ENCODE results near the gene POLR3GL.

Gene POLR3GL

DNA sequence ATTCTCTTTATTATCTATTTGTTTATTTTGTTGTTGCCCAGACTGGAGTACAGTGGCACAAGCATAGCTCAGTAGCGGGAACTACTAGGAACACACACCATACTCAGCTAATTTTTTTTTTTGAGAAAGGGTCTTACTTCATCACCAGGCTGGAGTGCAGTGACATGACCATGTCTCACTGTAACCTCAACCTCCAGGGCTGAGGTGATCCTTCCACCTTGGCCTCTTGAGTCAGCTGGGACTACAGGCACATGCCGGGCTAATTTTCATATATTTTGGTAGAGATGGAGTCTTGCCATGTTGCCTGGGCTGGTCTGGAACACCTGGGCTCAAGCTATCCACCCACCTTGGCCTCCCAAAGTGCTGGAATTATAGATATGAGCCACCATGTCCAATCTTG, 37.2 kb downstream of the POLR3GL start:
- H3K4me3 ChIP-seq (ENCODE audit: low read depth, low read length), result no peak overlapping the region
- TF ChIP-seq POLR2A (IDR thresholded peaks at IDR 0.05; ENCODE audit: extremely low read depth, insufficient read length), result no peak
- TF ChIP-seq MYC (IDR thresholded peaks at IDR 0.05; ENCODE audit: low read depth, low read length), result no peak
- TF ChIP-seq, protein P1, sequence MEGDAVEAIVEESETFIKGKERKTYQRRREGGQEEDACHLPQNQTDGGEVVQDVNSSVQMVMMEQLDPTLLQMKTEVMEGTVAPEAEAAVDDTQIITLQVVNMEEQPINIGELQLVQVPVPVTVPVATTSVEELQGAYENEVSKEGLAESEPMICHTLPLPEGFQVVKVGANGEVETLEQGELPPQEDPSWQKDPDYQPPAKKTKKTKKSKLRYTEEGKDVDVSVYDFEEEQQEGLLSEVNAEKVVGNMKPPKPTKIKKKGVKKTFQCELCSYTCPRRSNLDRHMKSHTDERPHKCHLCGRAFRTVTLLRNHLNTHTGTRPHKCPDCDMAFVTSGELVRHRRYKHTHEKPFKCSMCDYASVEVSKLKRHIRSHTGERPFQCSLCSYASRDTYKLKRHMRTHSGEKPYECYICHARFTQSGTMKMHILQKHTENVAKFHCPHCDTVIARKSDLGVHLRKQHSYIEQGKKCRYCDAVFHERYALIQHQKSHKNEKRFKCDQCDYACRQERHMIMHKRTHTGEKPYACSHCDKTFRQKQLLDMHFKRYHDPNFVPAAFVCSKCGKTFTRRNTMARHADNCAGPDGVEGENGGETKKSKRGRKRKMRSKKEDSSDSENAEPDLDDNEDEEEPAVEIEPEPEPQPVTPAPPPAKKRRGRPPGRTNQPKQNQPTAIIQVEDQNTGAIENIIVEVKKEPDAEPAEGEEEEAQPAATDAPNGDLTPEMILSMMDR (IDR thresholded peaks at IDR 0.05; ENCODE audit: low read depth, low read length), result no peak
- TF ChIP-seq, protein P2, sequence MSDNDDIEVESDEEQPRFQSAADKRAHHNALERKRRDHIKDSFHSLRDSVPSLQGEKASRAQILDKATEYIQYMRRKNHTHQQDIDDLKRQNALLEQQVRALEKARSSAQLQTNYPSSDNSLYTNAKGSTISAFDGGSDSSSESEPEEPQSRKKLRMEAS (IDR thresholded peaks at IDR 0.05; ENCODE audit: low read depth, low read length), result no peak
- DNase-seq (ENCODE audit: low read depth), result no peak

DNA sequence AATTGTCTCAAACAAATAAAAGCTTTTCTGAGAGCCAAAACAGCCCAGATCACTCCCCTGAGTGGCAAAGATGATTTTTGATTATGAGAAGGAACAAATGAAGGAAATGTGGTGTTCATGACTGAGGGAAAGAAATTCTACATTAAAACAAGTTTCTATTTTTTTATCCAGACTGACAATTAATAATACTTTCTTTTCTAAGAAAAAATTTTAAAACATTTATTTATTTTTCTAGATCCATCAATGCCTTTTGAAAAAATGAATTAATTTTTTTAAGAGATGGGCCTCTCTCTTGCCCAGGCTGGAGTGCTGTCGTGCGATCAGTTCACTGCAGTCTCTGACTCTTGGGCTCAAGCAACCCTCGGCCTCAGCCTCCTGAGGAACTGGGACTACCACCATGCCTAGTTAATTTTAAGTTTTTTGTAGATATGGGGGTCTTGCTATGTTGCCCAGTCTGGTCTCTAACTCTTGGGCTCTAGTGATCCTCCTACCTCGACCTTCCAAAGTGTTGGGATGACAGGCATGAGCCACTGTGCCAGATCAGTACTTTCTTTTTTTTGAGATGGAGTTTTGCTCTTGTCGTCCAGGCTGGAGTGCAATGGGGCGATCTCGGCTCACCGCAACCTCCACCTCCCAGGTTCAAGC, 43.1 kb downstream of the POLR3GL start:
- DNase-seq (ENCODE audit: low read depth), result no peak
- TF ChIP-seq POLR2A (IDR thresholded peaks at IDR 0.05; ENCODE audit: extremely low read depth, insufficient read length) (no peak), MYC (IDR thresholded peaks at IDR 0.05; ENCODE audit: low read depth, low read length) (no peak)
- TF ChIP-seq, protein P2 (IDR thresholded peaks at IDR 0.05; ENCODE audit: low read depth, low read length), result no peak
- TF ChIP-seq, protein P1 (IDR thresholded peaks at IDR 0.05; ENCODE audit: low read depth, low read length), result no peak
- H3K4me3 ChIP-seq (ENCODE audit: low read depth, low read length), result no peak overlapping the region

DNA sequence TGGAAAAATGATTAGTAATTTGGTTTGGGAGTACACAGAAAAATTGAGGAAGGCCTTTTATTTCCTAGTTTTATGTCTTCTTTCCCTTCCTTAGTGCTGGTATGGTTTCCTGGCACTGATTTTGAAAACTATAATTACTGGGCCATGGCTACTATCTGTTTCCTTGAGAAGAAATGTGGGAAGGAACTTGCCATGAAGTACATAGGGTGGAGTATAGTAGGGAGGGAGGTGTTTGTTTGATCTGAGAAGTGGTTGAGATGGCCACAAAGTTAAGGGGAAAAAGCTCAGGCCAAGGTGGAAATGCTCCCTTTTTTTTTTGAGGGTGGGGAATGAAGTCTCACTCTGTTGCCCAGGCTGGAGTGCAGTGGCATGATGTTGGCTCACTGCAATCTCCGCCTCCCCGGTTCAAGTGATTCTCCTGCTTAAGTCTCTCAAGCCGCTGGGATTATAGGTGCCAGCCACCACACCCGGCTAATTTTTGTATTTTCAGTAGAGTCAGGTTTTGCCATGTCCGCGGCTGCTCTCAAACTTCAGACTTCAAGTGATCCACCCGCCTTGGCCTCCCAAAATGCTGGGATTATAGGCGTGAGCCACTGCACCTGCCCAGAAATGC, 45.7 kb downstream of the POLR3GL start:
- TF ChIP-seq, protein P1 (IDR thresholded peaks at IDR 0.05; ENCODE audit: low read depth, low read length), result no peak
- TF ChIP-seq POLR2A (IDR thresholded peaks at IDR 0.05; ENCODE audit: extremely low read depth, insufficient read length) (no peak), MYC (IDR thresholded peaks at IDR 0.05; ENCODE audit: low read depth, low read length) (no peak)
- TF ChIP-seq, protein P2 (IDR thresholded peaks at IDR 0.05; ENCODE audit: low read depth, low read length), result no peak
- DNase-seq (ENCODE audit: low read depth), result no peak
- H3K4me3 ChIP-seq (ENCODE audit: low read depth, low read length), result no peak overlapping the region

DNA sequence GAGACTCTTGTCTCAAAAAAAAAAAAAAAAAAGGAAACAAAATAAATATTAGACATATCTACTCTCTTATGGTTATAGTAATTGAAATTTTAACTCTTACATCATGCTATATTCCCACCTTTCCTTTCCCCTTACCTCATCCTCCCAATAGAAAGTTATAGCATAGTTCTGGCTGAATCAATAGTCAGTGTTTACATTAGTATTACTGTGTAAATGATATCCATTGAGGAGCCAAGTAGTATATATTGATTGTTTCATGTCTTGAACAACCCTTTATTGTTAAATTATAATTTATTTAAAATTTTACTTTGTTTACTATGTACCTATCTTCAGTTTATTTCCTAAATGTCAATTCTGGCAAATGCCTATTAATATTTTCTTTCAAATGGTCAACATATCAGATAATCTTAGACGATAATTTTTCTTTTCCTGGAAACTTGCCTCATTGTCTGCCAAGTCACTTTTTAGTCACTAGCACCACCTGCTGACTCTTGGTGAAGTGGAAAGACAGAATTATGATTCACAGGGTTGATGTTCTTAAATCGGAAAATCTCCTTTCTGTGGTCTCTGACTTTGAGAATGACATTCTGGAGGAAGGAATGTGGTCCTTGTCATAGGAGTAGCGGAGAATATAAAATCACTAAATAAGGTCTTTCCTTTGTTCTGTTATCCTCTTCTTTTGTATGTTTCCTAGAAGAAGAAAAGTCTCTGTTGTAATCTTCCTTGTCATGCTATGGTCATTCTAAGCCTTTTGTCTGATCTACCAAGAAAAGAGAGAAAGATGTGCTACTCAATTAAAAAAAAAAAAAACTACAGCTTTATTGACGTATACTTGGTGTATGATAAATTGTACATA, 48.4 kb downstream of the POLR3GL start:
- H3K4me3 ChIP-seq (ENCODE audit: low read depth, low read length), result no peak overlapping the region
- peak; percentile 80 for DNase-seq (ENCODE audit: low read depth)
- TF ChIP-seq, protein P2 (IDR thresholded peaks at IDR 0.05; ENCODE audit: low read depth, low read length), result 0 out of 2 replicates have a peak, but pooled peaks have one; percentile 45
- TF ChIP-seq, protein P1 (IDR thresholded peaks at IDR 0.05; ENCODE audit: low read depth, low read length), result peak; percentile 58
- no peak for TF ChIP-seq POLR2A (IDR thresholded peaks at IDR 0.05; ENCODE audit: extremely low read depth, insufficient read length)
- peak; percentile 63; the same call in 1 of the 2 replicates for TF ChIP-seq MYC (IDR thresholded peaks at IDR 0.05; ENCODE audit: low read depth, low read length)

DNA sequence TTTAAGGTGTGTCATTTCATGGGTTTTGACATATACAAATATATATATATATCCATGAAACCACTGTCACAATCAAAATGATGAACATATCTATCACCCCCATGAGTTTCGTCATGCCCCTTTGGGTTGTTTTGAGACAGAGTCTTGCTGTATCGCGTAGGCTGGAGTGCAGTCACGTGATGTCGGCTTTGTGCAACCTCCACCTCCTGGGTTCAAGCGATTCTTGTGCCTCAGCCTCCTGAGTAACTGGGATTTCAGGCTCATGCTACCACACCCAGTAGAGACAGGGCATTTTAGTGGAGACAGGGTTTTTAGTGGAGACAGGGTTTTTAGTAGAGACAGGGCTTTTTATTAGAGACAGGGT, 49.1 kb downstream of the POLR3GL start:
- TF ChIP-seq, protein P1 (IDR thresholded peaks at IDR 0.05; ENCODE audit: low read depth, low read length), result no peak
- TF ChIP-seq MYC (IDR thresholded peaks at IDR 0.05; ENCODE audit: low read depth, low read length) (no peak), POLR2A (IDR thresholded peaks at IDR 0.05; ENCODE audit: extremely low read depth, insufficient read length) (no peak)
- TF ChIP-seq, protein P2 (IDR thresholded peaks at IDR 0.05; ENCODE audit: low read depth, low read length), result no peak

More for the DNA sequence above, 49.1 kb downstream of the POLR3GL start:
- no peak for DNase-seq (ENCODE audit: low read depth)
- no peak overlapping the region for H3K4me3 ChIP-seq (ENCODE audit: low read depth, low read length)
